Non-pigmented ciliary epithelial cell (primary cell): ENCODE measurements around the gene SLC25A2.
"Not testable (repeated sequence)": the region's sequence is repeated elsewhere in the genome, so short reads cannot be mapped to it uniquely, and the experiment has no call there.

Experiments
- DNase-seq: peaks from one replicate; pipeline ENCODE4 v3.0.0-alpha.2; 2010; ENCODE audit warnings: low read depth

The SLC25A2 gene

GRCh38 chr5:141303756-141304155 lies at the start of gene SLC25A2:
Gene SLC25A2 (minus strand): TSS chr5:141304049. CDS start chr5:141303865, 184 bp downstream.
- DNase-seq, result no peak

- no peak for DNase-seq
Measured at GRCh38 chr5:141351591-141351990, 47.7 kb upstream of the SLC25A2 start.

- DNase-seq, result no peak
Measured at GRCh38 chr5:141349917-141350619, 46.2 kb upstream of the SLC25A2 start, which contains the start of gene PCDHGB1. Gene PCDHGB1 (plus strand): TSS chr5:141350099. CDS start chr5:141350261, 162 bp downstream.

DNA sequence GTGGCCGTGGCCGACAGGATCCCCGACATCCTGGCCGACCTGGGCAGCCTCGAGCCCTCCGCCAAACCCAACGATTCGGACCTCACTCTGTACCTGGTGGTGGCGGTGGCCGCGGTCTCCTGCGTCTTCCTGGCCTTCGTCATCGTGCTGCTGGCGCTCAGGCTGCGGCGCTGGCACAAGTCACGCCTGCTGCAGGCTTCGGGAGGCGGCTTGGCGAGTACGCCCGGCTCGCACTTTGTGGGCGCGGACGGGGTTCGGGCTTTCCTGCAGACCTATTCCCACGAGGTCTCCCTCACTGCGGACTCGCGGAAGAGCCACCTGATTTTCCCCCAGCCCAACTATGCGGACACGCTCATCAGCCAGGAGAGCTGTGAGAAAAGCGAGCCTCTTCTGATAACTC lies 42.2 kb upstream of the SLC25A2 start:
- DNase-seq, result not testable (repeated sequence)

DNA sequence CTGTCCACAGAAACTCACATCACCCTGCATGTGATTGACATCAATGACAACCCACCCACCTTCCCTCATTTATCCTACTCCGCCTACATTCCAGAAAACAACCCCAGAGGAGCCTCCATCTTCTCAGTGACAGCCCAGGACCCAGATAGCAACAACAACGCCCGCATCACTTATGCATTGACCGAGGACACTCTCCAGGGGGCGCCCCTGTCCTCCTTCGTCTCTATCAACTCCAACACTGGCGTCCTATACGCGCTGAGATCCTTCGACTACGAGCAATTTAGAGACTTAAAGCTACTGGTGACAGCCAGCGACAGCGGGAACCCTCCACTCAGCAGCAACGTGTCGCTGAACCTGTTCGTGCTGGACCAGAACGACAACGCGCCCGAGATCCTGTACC lies 41.5 kb upstream of the SLC25A2 start:
- no peak for DNase-seq

DNA sequence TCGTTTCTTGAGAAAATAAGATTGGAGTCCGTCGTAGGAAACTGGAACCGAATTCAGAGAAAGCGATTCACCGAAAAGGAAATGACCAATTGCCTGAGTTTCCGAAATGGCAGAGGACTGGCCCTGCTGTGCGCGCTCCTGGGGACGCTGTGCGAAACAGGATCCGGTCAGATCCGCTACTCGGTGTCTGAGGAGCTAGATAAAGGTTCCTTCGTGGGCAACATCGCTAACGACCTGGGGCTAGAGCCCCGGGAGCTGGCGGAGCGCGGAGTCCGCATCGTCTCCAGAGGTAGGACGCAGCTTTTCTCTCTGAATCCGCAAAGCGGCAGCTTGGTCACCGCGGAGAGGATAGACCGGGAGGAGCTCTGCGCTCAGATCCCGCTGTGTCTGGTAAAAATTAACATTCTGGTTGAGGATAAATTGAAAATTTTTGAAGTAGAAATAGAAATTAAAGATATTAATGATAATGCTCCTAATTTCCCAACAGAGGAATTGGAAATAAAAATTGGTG lies 40.2 kb upstream of the SLC25A2 start:
- no peak for DNase-seq

DNA sequence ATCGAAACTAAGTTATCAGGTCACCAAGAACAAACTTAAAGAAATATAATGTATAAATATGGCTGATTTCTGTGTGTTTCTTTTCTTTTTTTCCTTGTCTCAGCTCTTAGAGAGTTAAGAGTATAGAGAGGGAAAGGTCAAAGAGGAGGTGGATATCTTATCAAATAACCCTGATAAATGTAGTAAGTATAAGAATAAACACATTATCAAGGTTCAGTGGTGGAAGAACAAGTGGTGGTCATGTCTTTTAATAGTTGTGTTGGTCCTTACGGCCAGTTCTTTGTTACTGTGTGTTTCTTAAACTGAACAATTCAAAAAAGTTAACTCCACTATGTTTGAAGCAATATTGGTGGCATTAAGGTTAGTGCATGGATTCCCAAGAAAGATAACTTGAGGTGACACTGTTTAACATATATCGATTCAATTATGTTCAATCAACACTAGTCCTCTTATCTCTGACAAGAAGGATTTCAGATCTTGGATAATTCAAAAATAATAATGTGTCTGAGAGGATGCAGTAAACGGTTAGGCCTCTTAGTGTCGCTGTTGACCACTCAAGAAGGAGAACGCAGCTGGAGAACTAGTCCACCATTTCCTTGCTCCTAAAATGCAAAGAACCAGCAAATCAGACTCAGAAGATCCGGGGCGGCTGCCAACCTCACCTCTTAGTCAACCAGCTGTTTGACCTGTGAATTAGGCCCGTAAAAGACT lies 39.5 kb upstream of the SLC25A2 start, which contains the start of gene PCDHGA3:
Gene PCDHGA3 (plus strand): TSS at position 588 of the 711 bp plus-strand sequence. CDS start 205 bp downstream, outside the sequence.
- no peak for DNase-seq

GRCh38 chr5:141342773-141343172 lies 38.9 kb upstream of the SLC25A2 start:
- no peak for DNase-seq

DNA sequence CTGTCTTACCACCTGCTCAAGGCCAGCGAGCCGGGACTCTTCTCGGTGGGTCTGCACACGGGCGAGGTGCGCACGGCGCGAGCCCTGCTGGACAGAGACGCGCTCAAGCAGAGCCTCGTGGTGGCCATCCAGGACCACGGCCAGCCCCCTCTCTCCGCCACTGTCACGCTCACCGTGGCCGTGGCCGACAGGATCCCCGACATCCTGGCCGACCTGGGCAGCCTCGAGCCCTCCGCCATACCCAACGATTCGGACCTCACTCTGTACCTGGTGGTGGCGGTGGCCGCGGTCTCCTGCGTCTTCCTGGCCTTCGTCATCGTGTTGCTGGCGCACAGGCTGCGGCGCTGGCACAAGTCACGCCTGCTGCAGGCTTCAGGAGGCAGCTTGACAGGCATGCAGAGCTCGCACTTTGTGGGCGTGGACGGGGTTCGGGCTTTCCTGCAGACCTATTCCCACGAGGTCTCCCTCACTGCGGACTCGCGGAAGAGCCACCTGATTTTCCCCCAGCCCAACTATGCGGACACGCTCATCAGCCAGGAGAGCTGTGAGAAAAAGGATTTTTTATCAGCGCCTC lies 37.0 kb upstream of the SLC25A2 start:
- not testable (repeated sequence) for DNase-seq

DNA sequence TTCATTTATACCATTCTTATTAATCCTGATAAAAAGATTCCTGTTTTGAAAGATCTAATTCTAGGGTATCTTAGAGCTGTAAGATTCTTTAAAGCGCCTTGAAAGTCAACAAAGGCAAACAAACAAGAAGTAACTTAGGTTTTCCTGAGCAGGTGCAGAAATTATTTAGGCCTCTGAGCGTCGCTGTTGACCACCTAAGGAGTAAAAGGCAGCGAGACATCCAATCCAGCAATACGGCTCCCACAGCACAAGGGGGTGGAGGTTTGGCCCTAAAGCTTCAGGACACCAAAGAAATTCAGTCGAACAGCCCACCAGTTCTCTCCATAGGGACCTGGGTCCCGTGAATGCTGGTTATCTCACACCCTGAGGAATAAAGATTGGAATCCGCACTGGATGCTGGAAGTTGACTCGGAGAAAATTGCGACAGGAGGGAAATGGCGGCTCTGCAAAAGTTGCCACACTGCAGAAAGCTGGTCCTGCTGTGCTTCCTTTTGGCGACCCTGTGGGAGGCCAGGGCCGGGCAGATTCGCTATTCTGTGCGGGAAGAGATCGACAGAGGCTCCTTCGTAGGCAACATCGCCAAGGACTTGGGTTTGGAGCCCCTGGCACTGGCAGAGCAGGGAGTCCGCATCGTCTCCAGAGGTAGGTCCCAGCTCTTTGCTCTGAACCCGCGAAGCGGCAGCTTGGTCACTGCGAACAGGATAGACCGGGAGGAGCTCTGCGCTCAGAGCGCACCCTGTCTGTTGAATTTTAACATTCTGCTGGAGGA lies 34.9 kb upstream of the SLC25A2 start, which contains the start of gene PCDHGA2:
Gene PCDHGA2 (plus strand): TSS at position 223 of the 769 bp plus-strand sequence.
- DNase-seq, result no peak

GRCh38 chr5:141332571-141332970 lies 28.7 kb upstream of the SLC25A2 start:
- not testable (repeated sequence) for DNase-seq

DNA sequence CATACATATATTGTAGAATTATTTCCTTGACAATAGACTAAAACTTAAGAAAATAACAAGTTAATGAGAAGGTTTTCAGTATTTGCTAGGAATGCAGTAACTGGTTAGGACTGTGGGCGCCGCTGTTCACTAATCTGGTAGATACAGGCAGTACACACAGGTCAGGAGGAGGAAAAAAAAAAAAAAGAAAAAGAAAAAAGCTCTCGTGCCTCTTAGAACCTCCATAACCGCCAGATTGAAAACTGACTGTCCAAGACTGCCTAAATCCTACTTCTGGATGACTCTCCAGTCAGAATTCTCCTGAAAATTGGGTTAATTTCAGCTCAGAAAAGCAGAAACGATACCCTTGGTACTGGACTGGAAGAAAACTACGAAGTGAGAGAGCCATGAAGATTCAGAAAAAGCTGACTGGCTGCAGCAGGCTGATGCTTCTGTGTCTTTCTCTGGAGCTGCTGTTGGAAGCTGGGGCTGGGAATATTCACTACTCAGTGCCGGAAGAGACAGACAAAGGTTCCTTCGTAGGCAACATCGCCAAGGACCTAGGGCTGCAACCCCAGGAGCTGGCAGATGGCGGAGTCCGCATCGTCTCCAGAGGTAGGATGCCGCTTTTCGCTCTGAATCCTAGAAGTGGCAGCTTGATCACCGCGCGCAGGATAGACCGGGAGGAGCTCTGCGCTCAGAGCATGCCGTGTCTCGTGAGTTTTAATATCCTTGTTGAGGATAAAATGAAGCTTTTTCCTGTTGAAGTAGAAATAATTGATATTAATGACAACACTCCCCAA lies 26.6 kb upstream of the SLC25A2 start, which contains the start of gene PCDHGA1:
Gene PCDHGA1 (plus strand): TSS at position 216 of the 782 bp plus-strand sequence.
- no peak for DNase-seq

GRCh38 chr5:141328231-141328630 lies 24.4 kb upstream of the SLC25A2 start:
- no peak for DNase-seq

DNA sequence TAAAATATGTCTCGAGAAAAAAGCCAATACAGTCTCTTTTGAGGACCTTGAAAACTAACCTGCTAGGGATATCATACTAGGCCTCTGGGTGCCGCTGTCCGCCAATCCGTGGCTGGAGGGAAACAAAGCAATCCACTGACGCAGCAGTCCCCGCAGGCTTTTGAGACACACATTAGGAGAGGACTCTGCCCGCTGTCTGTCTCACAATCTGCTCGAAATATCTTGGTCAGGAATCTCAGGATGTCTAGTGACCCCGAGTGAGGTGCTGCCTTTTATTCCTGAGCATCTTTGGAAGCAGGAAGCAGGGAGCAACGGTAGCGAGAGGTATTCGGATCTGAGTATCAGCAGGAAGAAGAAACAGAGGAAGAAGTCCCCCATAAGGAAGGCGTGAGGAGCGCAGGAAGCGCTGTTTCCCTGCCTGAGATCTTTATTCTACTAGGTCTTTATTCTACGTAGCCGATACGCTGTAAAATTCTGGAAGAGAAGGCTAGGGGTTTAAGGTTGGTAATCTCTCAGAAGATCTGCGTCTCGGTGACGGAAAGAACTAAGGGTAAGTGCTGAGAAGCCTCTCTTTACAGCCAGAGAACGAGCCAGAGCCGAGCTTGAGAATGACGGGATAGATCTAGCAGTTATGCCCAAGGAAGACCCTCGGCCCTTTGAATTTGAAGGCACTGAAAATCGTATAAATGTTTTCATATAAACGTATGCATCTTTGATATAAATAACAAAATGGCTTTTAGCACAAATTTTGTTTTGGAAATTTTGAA lies 22.4 kb upstream of the SLC25A2 start:
- no peak for DNase-seq

DNA sequence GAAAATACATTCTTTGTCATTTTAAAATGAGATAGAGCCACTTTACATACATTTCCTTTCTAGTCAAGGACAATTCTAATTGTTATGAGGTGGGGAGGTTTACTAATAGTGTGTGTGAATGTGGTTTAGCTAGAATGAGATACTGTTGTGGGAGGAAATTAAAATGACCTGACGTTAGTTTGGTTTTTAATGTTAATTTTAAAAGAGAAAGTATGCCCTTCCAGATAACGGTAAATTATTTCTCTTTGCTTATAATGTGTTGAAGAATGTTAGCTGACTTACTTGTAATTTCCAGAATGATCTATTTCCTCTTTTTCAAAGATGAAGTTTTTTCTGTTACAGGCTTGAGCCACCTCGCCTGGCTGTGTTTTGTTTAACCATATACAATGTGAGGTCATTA lies 18.4 kb upstream of the SLC25A2 start:
- DNase-seq, result no peak

DNA sequence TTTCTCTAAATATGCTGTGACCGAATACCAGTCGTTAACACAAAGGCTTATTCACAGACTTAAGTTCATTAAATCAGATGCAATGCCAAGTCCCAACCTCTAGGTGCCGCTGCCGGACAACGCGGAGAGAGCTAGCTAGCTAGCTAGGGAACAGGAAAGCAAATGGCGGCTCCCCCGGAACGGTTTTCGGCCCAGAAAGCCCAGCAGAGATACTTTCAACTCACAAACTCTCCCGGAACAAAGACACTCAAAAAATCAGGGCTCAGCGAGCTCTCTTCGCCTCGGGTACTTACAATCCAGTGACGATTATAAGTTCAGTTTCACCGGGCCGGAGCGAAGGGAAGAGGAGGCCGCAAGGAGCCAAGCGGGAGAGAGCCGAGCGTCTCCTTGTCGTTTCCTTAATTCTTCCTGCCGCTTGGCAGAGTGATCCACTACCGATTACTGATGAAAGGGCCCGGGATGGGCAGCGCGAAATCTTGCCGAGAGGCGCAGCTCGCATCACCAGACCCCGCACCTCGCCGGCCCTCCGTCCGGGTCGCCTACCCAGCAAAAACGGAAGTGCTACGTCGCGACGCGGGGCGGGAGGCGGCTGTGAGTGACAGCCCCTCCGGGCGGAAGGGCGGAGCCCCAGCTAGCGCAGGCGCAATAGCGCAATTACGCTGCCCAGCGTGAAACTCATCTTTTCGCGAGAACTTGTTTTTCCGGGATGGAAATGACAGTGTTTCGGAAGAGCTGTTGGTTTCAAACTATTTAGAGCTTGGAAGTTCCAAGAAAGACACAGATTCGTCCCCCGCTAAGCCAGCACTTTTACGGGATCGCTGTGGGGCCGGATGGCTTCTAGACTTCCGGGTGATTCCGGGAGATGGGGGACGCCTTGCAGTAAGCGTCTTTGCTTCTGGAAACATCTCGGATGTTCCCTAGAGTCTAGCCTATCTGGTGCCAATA lies 16.6 kb upstream of the SLC25A2 start, which contains the start of gene TAF7:
Gene TAF7 (minus strand): TSS at position 560 of the 945 bp plus-strand sequence. CDS start 740 bp downstream, outside the sequence.
- peak; percentile 76 for DNase-seq

DNA sequence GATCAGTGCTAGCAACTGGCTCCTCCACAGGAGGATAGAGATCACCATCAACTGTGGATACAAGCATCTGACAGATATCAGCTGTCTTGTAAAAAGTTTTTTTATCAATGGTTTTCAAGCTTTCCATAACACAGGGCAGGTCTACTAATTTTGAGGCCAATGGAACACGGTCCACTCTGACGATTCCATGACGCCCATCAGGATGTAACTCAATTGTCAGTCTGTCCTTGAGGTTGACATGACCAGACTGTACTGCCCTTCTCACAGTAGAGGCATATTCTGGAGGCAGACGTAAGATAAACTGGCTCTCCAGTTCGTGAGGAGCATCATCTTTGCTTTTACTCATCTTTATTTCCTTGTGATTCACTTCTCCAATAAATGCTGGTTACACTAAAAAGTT lies 15.8 kb upstream of the SLC25A2 start:
- DNase-seq, result no peak

GRCh38 chr5:141319202-141319601 lies 15.4 kb upstream of the SLC25A2 start:
- DNase-seq, result no peak

DNA sequence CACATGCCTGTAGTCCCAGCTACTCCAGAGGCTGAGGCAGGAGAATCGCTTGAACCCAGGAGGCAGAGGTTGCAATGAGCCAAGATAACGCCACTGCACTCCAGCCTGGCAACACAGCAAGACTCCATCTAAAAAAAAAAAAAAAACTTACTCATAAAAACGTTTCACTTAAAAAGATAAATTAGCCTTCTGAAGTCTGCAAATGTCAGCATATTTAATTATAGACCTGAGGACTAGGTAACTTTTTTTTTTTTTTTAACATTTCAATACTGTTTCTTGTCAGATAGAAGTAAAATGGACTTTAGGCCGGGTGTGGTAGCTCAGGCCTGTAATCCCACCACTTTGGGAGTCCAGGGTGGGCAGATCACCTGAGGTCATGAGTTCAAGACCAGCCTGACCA lies 13.1 kb upstream of the SLC25A2 start:
- not testable (repeated sequence) for DNase-seq
